Astrocyte of the cerebellum (primary cell): Measurements from ENCODE around the gene NOS1.

ENCODE experiments used
- DNase-seq: peaks from one replicate; pipeline ENCODE4 v3.0.0-alpha.2; 2011; ENCODE audit warnings: low read depth
- H3K4me3 ChIP-seq: 2 replicates; pipeline ENCODE4 v1.5.1; 2011; ENCODE audit warnings: mild to moderate bottlenecking, low read depth, low read length, moderate library complexity
- in situ Hi-C: cut with HindIII; loops from 2 replicates; pipeline ENCODE4 v1.10.0; 2017; ENCODE audit warnings: low sequenced_read_pairs
- TF ChIP-seq, protein P1 (sequence below): IDR thresholded peaks from 2 replicates; pipeline ENCODE4 v1.5.1; 2012; ENCODE audit warnings: low read length, low read depth, moderate library complexity, mild to moderate bottlenecking; ENCODE audit errors: missing control alignments

Gene NOS1

GRCh38 chr12:117241697-117242096 lies 119.7 kb downstream of the NOS1 start:
- TF ChIP-seq, protein P1, sequence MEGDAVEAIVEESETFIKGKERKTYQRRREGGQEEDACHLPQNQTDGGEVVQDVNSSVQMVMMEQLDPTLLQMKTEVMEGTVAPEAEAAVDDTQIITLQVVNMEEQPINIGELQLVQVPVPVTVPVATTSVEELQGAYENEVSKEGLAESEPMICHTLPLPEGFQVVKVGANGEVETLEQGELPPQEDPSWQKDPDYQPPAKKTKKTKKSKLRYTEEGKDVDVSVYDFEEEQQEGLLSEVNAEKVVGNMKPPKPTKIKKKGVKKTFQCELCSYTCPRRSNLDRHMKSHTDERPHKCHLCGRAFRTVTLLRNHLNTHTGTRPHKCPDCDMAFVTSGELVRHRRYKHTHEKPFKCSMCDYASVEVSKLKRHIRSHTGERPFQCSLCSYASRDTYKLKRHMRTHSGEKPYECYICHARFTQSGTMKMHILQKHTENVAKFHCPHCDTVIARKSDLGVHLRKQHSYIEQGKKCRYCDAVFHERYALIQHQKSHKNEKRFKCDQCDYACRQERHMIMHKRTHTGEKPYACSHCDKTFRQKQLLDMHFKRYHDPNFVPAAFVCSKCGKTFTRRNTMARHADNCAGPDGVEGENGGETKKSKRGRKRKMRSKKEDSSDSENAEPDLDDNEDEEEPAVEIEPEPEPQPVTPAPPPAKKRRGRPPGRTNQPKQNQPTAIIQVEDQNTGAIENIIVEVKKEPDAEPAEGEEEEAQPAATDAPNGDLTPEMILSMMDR, result no peak
- in situ Hi-C loops, result no loop called here
- no peak for DNase-seq
- no peak overlapping the region for H3K4me3 ChIP-seq

DNA sequence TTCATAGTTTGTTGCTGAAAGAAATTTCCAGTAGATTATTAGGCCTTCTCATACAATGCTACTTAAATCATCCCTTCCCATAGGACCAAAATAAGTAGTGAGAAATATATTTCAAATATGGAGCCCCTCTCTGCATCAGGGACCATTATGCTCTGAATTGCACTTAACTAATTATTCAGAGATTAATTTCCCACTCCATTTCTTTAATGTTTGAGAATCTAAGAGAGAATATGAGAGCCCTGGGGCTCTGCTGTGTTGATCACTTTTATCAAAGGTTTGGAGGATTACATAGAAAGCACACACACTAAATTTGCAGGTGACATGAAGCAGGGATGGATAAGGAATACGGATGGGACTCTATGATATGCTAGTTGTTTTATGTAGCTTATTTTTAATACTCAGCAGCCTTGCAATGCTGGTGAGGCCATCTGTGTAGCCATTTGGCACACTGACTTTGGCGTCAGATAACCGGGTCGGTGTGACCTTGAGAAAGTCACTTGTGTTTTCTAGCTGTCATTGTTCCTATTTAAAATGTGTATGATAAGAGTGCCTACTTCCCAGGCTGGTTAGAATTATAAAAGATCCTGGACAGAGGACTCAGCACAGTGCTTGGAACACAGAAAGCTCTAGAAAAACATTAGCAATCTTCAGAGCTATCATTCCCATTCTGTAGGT lies 121.2 kb downstream of the NOS1 start:
- H3K4me3 ChIP-seq, result no peak overlapping the region
- in situ Hi-C loops, result no loop called here
- DNase-seq, result no peak
- TF ChIP-seq, protein P1, result no peak

DNA sequence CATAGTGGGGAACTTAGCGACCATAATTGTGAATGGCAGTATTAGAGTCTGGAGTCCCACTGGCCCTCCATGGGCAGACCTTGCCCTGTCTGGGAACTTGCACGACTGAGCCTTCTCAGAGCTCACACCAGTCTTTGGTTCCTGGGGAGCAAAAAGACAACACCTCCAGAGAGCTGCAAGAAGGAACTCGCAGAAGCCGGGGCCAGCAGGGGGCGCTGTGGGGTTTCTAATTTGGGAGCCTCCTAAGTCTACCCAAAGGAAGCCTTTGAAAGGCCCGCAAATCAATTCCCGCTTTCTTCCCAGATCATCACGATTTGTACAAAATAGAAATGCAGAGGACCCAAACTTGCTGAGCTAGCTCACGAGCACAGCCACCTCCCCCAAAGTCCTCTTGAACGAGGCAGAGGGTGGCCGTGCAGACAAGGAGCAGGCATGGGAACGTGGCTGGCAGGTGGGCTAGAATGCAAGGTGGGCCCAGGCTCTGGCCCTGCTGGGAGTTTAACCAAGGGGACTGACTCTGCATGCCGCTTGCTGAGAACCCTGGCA lies 124.9 kb downstream of the NOS1 start:
- peak; percentile 22 for DNase-seq
- H3K4me3 ChIP-seq, result no peak overlapping the region
- in situ Hi-C loops, result loop anchor here (10.0 kb wide), 2 partner anchors 338 to 618 kb away; no protein-coding TSS in a partner anchor
- TF ChIP-seq, protein P1, result peak; percentile 74

- DNase-seq, result no peak
- TF ChIP-seq, protein P1, result no peak
- in situ Hi-C loops, result loop anchor here (10.0 kb wide), 2 partner anchors 340 to 620 kb away; no protein-coding TSS in a partner anchor
- H3K4me3 ChIP-seq, result no peak overlapping the region
Measured at GRCh38 chr12:117235261-117235660, 126.2 kb downstream of the NOS1 start.

GRCh38 chr12:117234441-117234840 lies 127.0 kb downstream of the NOS1 start:
- TF ChIP-seq, protein P1, result no peak
- no peak for DNase-seq
- in situ Hi-C loops, result loop anchor here (10.0 kb wide), 2 partner anchors 340 to 620 kb away; no protein-coding TSS in a partner anchor

DNA sequence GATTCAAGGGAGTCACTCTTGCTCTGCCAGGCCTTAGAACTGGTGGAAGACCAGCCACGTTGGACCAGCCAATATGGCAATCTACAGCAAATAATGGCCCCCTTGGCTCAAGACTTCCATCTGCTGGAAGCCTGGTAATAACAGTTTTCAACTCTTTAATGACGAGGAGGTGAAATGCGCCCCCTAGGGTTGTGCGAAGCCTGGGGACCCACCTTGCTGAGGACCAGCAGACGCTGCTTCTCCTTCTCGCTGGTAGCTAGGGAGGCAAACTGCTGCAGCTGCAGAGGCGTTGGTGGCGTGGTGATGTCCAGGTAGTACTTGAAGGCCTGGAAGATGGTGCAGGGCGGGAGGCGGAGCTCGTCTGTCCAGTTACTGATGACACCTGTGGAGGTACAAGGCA lies 129.7 kb downstream of the NOS1 start:
- no peak overlapping the region for H3K4me3 ChIP-seq
- DNase-seq, result no peak
- in situ Hi-C loops, result loop anchor here (10.0 kb wide), 2 partner anchors 343 to 623 kb away; no protein-coding TSS in a partner anchor
- TF ChIP-seq, protein P1, result no peak

More at GRCh38 chr12:117234441-117234840, 127.0 kb downstream of the NOS1 start:
- no peak overlapping the region for H3K4me3 ChIP-seq
